Ammon's horn (tissue), 1 donor: ENCODE results near the gene NEK4.
"Not testable (repeated sequence)": the region's sequence is repeated elsewhere in the genome, so short reads cannot be mapped to it uniquely, and the experiment has no call there.

Source experiments
- DNase-seq: peaks from one replicate; pipeline ENCODE4 v3.0.0-alpha.2; 2016; ENCODE audit warnings: low spot score

Gene NEK4

GRCh38 chr3:52696830-52697631 lies 73.7 kb downstream of the NEK4 start:
- DNase-seq = no peak

DNA sequence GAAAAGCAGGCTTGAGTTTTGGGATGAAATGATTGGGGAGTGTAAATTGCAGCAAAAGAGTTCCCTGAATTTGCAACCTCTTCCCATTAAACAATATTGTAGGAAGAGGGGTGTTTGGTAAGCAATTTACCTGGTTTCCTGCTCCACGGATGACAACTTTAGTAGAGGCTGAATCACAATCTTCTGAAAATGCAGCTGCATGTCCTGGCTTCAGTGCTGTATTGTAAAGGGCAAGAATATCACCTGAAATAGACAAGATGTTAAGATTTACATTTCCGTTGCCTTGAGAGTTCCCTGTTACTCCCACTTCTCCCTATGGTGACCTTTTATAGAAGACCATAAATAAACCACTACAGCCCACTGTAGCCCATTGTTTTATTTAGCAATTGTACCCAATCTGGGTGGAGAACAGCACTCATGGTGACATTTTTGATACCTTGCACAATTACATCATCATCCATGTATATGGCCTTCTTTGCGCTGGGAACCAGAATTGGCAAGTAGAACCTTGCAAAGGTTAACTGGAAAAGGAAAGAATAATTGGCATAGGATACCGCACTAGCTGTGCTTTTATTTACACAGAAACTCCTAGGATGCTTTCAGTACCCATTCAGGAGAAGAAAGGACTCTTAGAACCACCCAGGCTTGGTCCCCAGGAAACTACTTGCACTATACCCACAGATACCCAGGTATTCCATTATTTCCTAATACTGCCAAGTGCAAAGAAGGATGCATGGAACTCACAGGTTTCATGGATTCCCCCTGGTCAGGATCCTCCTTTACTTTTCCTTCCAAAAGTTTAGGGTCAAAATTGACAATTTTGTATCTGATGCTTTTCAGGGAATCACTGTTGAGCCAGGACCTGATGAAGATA lies 74.7 kb downstream of the NEK4 start:
- no peak for DNase-seq

- no peak for DNase-seq
Measured at GRCh38 chr3:52694528-52695189, 76.1 kb downstream of the NEK4 start.

- DNase-seq = no peak
Measured at GRCh38 chr3:52693071-52693470, 77.7 kb downstream of the NEK4 start.

DNA sequence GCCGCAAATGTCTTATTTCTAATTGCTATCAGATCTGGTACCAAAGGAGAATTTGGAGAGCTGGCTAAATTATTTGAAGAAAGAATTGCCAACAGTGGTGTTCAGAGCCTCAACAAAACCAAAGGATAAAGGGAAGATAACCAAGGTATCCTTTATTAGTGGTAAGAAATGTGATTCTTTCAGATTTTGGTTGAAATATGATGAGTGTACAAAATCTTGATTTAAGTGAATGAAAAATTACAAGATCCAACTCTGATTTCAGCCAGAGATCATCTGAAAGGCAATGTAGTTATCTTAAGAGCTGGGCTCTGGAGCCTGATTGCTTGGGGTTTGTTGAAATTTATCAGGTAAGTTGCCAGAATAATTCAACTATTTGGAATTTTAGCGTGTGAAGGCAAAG lies 80.2 kb downstream of the NEK4 start:
- no peak for DNase-seq

DNA sequence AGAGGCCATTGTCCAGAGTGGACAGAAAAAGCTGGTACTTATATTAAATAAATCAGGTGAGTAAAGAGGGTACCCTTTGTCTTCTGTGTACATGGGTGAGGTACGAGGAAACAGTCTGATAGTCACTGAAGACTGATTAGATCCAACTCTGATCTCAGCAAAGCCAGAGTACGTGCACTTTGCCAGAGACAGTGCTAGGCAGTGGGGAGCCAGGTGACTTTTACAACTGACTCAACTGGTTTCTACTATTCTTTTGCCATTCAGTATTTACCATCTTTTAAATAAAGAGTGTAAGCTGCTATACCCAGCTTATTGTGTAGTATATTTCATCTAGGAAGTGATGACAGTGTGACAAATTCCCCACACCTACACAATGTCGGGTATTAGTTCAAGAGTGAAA lies 81.6 kb downstream of the NEK4 start:
- DNase-seq = no peak

DNA sequence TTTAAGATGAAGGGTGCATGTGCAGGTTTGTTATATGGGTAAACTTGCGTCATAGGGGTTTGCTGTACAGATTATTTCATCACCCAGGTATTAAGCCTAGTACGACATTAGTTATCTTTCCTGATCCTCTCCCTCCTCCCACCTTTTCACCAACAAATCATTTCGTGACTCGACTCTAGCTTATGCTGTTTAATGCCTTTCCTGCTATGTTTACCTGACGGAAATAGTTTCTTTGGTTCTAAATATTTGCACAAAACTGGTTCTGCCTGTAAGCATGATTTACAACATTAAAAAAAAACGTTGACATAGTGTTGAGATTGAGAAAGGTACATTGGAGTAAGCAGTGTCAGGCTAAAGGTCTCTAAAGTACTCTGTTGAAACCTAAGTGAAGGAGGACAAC lies 82.5 kb downstream of the NEK4 start:
- DNase-seq = no peak

DNA sequence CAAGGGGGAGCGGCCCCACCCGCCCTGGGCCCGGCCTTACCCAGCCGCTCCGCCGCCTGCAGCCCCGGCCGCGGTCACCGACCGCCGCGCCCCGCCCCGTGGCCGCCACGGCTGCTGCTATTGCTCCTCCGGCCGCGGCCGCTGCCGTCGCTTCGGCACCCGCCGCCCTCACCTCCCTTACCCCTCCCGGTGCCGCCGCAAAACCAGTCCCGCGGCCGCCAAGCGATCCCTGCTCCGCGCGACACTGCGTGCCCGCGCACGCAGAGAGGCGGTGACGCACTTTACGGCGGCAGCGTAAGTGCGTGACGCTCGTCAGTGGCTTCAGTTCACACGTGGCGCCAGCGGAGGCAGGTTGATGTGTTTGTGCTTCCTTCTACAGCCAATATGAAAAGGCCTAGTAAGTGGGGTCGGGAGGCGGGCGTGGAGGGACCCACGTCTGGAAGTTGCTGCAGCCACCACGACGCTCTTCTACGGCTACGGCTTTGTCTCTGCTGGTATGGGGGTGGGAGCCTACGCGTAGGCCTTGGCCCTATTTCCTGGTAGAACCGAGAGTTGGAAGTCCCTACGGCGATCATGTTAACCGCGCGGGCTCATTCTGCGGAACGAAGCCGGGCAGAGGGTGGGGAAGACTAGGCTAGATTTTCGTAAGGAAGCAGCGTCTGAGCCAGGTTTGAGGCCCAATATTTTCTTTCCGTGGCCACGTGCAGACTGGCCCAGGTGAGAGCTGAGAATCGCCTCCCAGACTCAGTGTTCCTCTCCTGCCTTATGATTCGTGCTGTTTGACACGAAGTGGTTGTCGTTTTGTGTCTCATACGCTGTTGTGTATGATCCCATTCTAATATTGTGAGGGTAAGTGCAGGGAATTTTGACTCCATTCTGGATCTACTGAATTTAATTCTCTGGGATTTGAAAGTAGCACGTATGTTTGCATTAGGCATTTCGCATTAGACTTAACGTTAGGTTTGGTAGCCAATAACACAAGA lies 84.7 kb downstream of the NEK4 start, which contains the start of the genes GNL3 and PBRM1:
GNL3 (plus strand) TSS at position 324 of the 983 bp plus-strand sequence; CDS start at position 385, 61 bp downstream.
PBRM1 (minus strand) TSS at position 205 of the 983 bp plus-strand sequence.
- peak; percentile 98 for DNase-seq

- peak; percentile 78 for DNase-seq
Measured at GRCh38 chr3:52685285-52685708, 85.4 kb downstream of the NEK4 start.

- DNase-seq = no peak
Measured at GRCh38 chr3:52684184-52684583, 86.6 kb downstream of the NEK4 start.

GRCh38 chr3:52683611-52684010 lies 87.1 kb downstream of the NEK4 start:
- DNase-seq = no peak

- DNase-seq = peak; percentile 56
Measured at GRCh38 chr3:52682016-52682415, 88.7 kb downstream of the NEK4 start.

- DNase-seq = peak; percentile 10
Measured at GRCh38 chr3:52681596-52681995, 89.1 kb downstream of the NEK4 start.

DNA sequence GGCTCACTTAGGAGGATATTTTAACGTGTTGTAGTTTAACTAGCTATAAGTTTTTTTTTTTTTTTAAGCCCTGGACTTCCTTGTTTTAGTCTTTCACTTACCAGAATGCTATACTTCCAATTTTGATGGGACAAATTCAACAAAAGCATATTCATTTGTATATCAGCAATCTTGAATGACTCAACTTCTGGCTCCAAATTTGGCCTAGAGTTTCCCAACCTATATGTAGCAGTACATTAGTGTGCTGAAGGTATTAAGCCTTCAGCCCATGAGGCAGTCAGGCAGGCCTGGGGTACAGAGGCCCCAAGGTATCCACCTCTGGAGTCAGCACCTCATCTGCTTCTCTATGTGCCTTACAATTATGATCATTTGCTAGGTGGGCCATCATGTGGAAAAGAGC lies 90.9 kb downstream of the NEK4 start:
- no peak for DNase-seq

DNA sequence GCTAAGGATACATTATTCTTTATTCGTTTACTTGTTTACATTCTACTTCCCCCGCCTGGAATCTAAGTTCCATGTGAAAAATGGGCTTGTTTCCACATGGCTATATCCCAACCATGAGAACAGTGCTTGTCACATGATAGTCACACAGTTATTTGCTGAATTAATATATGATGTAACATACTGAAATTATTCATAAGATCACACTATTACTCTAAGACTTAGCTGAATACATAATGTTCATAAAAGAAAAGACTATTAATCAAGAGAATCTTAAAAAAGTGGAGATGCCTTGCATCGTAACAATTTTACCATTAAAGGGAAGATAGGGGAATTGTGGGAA lies 91.6 kb downstream of the NEK4 start:
- no peak for DNase-seq

DNA sequence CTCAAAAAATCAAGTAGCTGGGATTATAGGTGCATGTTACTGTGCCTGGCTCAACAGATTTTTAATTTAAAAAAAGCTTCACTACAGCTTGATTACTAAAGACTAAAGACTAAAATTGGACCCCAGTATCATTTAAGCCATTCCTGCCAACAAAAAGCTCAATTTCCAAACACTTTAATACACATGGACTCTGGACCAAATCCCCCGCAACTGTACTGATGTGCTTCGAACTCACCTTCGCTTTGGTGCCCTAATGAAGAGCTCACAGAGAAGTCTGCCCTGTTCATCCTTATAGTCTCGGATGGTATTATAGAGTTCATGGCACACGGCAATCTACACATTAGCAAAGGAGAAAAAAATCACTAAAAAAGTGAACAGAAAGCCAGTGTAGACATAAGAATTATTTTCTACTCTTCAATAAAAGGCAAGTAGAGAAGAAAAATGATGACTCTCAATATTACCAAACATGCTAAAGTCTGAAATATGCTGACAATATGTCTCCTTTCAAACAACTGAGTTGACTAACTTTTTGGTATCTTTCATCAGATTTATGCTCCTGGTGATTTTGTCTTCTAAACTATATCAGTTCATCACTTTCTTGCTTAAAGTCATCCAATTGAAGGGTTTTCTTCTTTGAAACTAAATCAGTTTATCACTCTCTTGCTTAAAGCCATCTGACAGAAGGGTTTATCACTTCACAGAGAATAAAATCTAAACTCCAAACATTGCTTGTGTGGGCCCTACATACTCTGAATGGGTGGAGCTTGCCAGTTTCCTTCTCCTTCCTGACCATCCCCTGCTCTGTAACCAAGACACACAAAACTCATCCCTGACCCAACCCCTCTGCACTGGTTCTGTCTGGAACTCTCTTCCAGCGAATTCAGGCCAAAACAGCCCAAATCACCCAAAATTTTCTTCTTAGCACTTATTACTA lies 92.2 kb downstream of the NEK4 start:
- DNase-seq = no peak

DNA sequence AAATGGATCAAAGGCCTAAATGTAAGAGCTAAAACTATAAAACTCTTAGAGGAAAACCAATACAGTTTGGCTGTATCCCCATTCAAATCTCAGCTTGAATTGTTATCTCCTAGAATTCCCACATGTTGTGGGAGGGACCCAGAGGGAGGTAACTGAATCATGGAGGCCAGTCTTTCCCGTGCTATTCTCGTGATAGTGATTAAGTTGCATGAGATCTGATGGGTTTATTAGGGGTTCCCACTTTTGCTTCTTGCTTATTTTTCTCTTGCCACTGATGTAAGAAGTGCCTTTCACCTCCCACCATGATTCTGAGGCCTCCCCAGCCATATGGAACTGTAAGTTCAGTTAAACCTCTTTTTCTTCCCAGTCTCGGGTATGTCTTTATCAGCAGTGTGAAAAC lies 94.5 kb downstream of the NEK4 start:
- not testable (repeated sequence) for DNase-seq

DNA sequence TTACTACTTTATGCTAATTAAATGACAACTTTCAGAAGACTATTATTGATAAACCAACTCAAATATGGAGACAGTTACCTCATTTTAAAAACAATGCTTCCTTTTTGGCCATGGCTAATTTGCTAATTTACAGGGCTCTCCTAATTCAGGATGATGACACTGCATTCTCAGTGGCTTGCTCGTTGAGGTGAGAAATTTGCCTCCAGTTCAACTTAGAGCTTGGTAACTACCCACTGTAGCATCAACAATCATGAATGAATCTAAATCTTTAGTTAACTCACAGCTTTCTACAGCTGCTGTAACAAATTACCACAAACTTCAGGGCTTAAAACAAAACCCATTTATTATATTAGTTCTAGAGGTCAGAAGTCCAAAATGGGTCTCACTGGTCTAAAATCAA lies 99.1 kb downstream of the NEK4 start:
- no peak for DNase-seq

DNA sequence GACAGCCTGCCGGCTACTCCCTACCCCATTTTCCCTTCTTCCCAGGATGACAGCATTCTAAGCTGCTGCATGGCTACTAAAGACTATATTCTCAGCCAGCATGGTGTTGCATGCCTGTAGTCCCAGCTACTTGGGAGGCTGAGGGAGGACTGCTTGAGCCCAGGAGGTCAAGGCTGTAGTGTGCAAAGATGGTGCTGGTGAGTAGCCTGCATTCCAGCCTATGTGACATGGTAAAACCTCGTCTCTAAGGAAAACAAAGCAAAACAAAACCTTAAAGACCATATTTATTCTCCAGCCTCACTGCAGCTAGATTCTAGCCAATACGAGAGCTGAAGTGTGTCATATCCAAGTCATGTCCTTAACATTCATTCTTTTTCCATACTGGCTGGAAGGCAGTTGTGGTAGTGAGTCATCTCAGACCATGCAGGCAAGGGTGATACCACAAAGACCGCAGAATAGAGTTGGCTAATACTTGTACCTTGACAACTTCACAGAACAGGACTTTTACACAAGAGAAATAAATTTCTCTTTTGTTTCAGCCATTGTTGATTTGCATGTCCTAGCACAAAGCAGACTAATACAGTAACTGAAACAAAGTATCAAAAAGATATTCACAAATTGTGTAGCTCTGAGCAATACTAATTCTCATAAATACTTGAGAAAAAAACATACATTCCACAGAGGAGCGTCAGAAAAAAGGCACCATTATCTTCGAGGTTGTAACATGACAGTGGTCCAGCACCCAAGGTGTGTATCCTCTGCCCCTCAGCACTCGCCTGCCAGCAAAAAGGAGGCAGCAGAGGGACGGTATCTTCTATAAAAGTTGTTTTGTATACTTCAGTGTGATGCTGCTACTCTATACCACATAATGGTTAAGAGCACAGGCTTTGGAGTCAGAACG lies 99.9 kb downstream of the NEK4 start:
- no peak for DNase-seq
